NCI-H2196 (cell line): ENCODE data around the gene SLC27A2.

ENCODE experiments used
- DNase-seq: peaks from one replicate; lab custom pipeline; 2025; ENCODE audit not compliant: unreplicated experiment; lab: John Stamatoyannopoulos, UW

The SLC27A2 gene

GRCh38 chr15:50233192-50233736 lies 51.3 kb downstream of the SLC27A2 start:
- DNase-seq = no peak

- DNase-seq = no peak
Observed at GRCh38 chr15:50234764-50235163, 52.8 kb downstream of the SLC27A2 start.

GRCh38 chr15:50235794-50236193 lies 53.8 kb downstream of the SLC27A2 start:
- DNase-seq = no peak

- no peak for DNase-seq
Observed at GRCh38 chr15:50236433-50236832, 54.4 kb downstream of the SLC27A2 start.

GRCh38 chr15:50238255-50238654 lies 56.3 kb downstream of the SLC27A2 start:
- no peak for DNase-seq

DNA sequence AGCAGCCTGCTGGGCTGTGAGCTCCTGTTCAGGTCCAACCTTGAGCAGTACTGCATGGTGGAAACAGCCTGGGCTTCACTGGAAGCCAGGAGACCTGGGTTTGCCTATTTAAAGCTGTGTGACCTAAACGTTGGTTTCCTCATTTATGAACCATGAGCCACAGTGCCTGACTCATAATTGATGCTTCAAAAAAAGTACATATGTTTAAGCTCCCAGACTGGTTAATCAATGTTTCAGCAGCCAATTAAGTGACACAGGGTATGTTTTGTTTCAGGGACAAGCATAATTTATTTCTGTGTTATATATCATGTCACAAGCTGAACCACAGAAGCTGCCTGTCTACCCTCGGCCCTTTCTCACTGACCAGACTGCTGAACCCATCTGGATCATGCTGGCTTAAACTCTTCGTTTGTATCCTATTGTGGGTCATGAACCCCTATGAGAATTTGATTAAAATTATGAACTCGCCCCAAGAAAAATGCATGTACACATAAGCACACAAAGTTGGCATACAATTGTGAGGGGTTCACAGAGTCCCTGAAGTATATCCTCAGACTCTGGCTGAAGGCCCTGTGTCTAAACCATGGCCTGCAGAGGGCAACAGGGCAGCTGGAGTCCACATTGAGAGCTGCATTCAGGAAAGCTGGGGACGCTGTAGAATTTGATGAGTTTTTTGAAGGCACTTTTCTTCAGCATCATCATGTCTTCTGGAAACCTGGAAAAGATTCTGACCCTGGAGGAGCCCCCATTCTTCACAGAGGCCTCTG lies 59.9 kb downstream of the SLC27A2 start:
- DNase-seq = no peak

GRCh38 chr15:50244153-50244552 lies 62.2 kb downstream of the SLC27A2 start:
- DNase-seq = no peak

- DNase-seq = no peak
Observed at GRCh38 chr15:50244959-50245624, 63.1 kb downstream of the SLC27A2 start.

GRCh38 chr15:50246631-50247030 lies 64.6 kb downstream of the SLC27A2 start:
- no peak for DNase-seq

GRCh38 chr15:50247819-50248655 lies 66.0 kb downstream of the SLC27A2 start:
- DNase-seq = no peak

GRCh38 chr15:50248994-50249582 lies 67.1 kb downstream of the SLC27A2 start:
- no peak for DNase-seq

DNA sequence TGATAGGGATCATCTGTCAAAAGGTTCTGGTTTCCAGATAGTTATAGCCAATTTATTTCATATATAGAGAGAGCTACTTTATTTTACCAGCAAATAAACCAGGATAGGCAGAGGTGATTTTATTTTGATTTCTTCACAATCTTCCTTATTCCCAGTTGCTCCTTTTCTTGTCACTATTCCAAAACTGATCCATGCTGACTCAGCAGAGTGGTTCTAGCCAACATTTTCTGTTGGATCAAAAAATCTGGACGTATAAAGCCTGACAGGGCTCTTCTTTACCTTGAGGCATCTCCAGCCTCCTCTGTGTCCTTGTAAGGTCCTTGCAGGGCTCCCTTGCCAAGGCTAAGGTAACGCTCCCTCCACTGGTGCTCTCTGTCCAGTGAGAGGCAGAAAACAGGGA lies 67.7 kb downstream of the SLC27A2 start:
- no peak for DNase-seq

DNA sequence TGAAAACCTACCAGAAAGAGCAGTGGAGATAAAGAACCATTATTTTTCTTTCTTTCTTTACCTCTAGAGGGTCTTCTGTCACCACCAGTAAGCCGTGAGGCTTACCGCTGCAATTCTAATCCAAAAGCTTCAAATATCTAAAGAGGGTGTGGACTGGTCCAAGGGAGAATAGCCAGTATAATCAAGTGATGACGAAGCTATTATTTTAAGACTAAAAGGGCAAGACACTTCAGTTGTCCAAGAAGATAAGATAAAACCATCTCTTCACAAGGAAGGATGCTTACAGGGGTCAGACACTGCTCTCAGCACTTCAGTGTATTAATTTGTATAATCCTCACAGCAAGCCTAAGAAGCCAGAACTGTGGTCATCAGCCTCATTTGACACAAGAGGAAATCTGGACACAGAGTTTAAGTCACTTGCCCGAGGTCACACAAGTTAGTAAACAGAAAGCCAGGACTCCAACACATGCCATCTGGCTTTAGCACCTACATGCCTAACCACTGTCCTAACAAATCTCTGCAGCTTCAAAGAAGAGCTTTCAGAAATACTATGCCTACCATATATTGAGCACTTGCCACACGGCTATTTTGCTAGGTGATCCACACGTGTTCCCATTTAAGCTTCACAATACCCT lies 68.9 kb downstream of the SLC27A2 start:
- DNase-seq = no peak

GRCh38 chr15:50251638-50252182 lies 69.7 kb downstream of the SLC27A2 start:
- DNase-seq = no peak

DNA sequence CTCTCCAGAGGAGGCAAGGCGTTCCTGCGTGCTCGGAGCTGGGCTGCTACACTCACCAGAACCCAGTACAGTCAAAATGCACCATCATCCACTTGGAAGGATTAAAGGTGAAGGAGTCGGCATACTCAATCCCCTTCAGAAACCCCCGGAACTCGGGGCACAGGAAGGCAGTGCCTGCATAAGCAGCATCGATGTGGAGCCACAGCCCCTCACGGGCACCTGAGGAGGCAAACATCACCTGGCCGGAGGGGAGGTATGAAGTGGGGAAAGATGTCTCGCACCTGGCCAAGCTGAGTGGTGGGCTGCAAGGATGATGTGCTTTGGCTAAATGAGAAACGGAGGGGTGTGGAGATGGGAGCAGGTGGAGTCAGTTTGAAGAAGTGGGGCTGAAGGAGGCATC lies 70.6 kb downstream of the SLC27A2 start:
- no peak for DNase-seq

GRCh38 chr15:50256188-50257041 lies 74.4 kb downstream of the SLC27A2 start:
- DNase-seq = peak; percentile 15

DNA sequence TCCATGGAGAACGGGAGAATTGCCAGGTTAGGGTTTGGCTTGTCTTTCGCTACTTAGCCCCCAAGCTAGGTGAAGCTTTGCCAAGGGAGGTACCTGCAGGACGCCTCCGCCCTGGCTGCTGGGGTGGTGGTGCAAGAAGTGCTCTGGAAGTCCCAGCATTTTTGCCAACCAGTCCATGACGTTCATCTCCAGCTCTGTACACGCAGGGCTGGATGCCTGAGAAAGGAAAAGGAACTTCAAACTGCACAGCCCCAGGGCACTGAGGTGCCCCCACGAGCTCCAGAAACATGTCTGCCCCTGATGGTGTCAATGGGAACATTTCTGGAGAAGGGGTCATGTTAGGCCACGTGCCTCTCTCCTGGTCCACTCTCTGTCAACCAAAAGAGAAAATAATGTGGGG lies 75.3 kb downstream of the SLC27A2 start:
- DNase-seq = no peak

DNA sequence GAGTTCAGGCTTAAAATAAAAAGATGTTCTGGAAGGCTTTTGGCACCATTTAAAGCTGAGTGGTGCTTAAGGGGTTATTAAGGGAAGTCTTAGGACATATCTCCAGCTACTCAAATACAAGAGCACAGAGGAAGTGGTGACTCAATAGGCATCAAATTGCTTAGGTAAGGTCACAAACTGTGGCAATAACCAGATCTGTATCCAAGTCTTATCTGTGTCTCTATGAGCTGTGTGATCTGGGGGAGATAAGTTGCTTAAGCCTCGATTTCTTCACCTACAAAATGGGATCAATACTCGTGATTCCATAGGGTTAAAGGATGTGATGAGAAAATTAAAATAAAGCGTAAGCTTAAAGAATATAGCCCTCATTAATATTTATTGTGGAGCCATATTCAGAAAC lies 75.9 kb downstream of the SLC27A2 start:
- DNase-seq = no peak

DNA sequence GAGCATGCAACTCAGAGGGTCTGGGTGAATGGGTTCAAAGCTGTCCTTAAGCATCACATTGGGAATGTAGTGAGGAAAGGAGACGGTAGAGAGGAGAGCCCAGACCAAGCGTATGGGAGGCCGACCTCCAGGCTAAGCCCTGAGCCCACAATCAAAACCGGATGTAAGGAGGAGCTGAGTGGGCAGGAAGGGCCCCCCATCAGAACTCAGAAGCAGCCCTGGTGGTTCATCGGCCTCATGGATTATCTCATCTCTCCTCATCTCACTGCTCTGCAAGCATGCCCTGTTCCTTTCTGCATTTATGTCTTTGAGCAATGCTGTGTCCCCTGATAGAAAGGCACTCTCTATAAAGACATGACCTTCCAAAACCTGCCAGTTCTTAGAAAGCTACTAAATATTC lies 77.3 kb downstream of the SLC27A2 start:
- DNase-seq = no peak
